Occipital lobe (tissue), 2 donors: ENCODE measurements around the gene VRK3. TPM values are rescaled to one million over a fixed set of nuclear protein-coding genes. Genes with fewer than 3 reads are reported as not detected.
"Not testable (repeated sequence)": the region's sequence is repeated elsewhere in the genome, so short reads cannot be mapped to it uniquely, and the experiment has no call there.

Experiments used
- DNase-seq: peaks from one replicate; lab custom pipeline; 2025; lab: John Stamatoyannopoulos, UW
- total RNA-seq: library from RNA; depleted of rRNA; stranded (reverse); fragments of >200 nt; gene quantifications from one replicate; pipeline ENCODE4 v1.2.3, GENCODE V29; 2014

Gene VRK3, protein sequence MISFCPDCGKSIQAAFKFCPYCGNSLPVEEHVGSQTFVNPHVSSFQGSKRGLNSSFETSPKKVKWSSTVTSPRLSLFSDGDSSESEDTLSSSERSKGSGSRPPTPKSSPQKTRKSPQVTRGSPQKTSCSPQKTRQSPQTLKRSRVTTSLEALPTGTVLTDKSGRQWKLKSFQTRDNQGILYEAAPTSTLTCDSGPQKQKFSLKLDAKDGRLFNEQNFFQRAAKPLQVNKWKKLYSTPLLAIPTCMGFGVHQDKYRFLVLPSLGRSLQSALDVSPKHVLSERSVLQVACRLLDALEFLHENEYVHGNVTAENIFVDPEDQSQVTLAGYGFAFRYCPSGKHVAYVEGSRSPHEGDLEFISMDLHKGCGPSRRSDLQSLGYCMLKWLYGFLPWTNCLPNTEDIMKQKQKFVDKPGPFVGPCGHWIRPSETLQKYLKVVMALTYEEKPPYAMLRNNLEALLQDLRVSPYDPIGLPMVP
- 18.4 TPM for total RNA-seq

DNA sequence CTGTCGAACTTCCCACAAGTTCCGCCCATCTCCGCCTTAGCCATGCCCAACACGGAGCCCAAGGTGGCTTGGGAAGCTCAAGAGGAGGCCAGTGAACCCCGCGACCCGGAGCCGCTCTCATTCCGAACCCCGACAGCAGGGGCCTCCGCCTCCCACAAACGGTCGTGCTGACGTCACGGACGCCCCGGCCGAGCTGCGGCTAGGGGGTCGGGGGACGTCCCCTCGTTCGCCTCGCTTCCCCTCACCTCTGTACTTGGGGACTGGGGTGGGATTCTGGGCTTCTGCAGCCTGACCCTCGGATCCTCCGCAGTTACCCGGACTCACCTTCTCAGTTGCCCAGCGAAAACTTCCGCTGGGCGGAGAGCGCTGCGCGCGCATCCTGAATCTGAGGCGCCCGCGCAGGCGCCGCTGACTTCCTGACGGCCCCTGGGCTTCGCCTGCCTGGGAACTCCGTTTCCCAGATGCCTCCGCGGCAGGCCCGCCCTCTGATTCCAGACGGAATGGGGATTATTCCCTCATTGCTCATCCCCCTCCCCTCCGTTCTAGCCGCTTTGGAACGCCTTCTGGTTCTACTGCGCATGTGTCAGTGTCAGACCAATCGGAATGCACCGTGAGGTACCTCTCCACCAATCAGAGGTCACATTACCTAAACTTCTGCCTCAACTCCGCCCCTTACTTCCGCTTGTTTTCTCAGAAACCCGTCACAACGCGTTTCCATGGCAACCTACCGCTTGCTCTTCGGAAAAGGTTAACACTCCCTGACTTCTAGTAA, at the start of gene VRK3:
VRK3 (minus strand) TSS at position 351 of the 772 bp plus-strand sequence. CDS start 9,210 bp downstream, outside the sequence.
- peak; percentile 98 for DNase-seq

DNA sequence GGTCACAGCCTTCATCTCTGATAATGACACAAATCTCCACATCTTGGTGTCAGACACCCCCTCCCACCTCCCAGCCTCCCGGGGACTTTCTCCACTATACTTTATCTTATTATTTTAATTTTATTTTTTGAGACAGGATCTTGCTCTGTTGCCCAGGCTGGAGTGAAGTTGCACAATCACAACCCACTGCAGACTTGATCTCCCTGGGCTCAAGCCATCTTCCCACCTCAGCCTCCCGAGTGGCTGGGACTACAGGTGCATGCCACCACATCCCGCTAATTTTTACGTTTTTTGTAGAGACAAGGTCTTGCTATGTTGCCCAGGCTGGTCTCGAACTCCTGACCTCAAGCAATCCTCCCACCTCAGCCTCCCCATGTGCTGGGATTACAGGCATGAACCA, 43.2 kb upstream of the VRK3 start:
- not testable (repeated sequence) for DNase-seq

DNA sequence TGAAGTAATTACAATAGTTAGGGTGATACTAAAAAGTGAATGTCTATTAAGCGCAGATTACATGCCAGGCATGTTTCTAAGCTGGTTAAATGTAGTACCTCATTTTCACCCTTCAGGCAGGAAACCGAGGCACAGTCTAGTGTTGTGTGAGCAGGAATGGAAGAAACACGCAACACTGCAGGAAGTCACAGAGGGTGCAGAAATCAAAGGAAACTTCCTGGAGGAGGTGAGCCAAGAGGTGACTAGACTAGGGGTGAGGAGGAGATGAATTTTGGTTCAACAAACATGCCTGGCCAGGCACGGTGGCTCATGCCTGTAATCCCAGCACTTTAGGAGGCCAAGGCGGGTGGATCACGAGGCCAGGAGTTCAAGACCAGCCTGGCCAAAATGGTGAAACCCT, 42.4 kb upstream of the VRK3 start:
- DNase-seq: no peak

DNA sequence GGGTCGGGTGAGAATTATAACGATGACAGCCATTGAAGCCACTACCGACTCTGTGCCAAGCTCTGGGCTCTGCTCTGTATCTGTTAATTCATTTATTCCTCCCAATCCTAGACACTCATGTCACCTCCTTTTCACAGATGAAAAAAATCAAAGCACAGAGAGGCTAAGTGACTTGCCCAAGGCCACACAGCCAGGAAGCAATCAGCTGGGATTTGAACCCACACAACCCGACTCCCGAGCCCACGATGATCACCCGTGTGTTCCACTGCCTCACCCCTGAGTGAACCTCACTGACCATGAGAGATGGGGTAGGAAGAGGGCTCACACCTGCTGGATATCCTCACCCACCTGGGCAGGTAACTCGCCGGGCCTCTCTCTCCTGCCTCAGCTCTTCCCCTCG, 40.8 kb upstream of the VRK3 start:
- DNase-seq: no peak

DNA sequence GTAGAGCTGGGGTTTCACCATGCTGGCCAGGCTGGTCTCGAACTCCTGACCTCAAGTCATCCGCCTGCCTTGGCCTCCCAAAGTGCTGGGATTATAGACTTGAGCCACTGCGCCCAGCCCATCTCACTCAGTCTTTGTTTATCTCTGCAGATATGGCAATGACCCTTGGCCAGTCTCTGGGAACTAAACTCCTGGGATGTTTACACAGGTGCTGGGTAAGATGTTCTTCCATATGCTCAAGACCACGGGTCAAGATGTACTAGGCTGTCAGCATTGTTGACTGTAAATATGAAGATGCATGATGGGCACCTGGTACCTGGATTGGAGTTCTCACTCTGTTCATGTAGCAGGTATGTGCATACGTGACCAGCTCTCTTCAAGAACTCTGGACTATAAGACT, 36.5 kb upstream of the VRK3 start:
- DNase-seq: no peak

DNA sequence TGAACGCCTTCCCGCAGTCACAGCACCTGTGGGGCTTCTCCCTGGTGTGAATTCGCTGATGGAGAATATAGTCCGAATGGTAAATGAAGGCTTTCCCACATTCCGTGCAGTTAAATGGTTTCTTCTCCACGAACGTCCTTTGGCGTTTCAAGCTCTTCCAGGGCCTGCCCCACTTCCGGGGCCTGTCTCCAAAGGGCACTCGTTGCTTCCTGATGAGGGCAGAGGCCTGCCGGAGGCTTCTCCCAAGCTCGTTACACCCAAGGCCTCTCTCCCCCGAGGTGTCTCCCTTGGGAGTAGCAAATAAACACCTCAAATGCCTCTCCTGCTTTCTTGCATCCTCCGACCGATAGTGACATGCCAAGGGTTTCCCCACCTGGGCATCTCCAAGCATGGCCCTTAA, 34.9 kb upstream of the VRK3 start:
- no peak for DNase-seq

DNA sequence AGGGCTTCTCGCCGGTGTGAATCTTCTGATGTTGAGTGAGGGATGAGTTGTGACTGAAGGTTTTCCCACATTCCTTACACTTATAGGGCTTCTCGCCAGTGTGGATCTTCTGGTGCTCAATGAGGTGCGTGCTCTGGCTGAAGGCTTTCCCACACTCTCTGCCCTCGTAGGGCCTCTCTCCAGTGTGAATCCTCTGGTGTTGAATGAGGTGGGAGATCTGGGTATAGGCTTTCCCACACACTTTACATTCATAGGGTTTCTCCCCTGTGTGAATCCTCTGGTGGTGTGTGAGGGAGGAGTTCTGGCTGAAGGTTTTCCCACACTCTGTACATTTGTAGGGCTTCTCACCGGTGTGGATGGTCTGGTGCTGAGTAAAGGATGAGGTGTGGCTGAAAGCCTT, 33.9 kb upstream of the VRK3 start:
- DNase-seq: no peak

DNA sequence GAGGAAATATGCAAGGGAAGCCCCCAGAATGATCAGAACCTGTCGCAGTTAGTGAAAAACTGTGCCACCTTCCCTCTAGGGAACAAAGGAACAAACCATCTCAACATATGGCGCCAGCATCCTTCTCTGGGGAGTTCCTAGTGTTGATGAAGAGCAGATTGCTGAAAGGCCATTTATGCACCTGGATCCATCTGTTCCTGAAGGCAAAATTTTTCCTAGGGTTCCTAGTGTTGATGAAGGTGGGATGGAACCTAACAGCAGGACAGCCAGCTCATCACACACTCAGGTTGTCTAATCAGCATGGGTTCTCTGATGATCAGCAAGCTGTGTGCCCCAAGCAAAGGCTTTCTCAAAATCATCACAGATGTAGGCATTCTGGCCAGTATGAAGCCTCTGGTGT, 33.3 kb upstream of the VRK3 start:
- DNase-seq: no peak

DNA sequence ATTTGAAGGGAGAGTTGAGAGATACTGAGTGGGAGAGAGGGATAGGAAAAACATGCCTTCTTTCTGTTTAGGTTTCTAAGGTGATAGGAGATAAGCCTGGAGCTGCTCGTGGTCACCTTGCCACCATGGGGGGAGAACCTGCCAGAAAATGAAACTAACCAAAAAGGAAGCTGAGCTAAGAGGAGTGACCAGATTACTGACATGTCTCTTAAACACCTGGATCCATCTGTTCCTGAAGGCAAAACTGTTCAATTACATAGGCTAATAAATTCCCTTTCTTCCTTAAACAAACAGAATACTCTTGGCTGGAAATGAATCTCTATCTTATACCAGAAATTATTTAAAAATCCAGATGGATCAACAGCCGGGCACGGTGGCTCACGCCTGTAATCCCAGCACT, 27.9 kb upstream of the VRK3 start:
- DNase-seq: no peak

DNA sequence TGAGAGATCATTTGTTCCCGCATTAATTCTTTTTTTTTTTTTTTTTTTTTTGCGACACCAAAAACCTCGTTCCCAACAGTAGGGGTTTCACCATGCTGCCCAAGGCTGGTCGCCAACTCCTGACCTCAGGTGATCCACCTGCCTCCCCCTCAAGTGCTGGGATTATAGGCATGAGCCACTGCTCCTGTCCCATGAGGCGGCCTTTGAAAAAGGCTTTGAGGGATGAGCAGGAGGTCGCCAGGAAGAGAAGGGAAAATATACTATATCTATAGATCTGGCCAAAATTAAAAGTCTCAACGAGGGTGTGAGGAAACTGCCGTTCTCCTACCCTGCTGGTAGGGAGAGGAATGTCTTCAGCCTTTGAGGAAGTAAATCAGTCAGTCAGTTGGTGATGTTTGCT, 26.8 kb upstream of the VRK3 start:
- no peak for DNase-seq

DNA sequence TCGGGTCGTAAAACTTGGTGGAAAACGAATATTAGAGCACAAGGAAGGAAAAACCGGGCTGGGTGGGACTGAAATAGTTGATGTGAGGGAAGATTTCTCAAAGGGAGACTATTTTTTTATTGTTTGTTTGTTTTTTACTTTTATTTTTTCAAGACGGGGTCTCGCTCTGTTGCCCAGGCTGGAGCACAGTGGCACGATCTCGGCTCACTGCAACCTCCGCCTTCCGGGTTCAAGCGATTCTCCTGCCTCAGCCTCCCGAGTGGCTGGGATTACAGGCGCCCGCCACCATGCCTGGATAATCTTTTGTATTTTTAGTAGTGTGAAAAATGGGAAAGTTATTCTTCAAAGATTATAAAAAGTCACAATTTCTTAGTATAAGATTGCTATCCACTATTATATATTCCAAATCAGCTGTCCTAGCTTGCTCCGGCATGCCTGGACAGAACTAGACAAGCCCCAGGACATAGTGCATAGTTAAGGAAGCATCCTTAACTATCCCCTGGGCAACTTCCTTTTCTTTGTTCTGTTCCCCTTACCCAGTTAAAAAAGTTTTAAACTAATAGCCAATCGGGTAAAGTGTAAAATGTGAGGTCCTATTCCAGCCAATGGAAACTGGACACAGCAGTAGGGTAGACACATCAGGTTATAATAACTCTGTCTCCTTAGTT, 26.2 kb upstream of the VRK3 start:
- DNase-seq: not testable (repeated sequence)

DNA sequence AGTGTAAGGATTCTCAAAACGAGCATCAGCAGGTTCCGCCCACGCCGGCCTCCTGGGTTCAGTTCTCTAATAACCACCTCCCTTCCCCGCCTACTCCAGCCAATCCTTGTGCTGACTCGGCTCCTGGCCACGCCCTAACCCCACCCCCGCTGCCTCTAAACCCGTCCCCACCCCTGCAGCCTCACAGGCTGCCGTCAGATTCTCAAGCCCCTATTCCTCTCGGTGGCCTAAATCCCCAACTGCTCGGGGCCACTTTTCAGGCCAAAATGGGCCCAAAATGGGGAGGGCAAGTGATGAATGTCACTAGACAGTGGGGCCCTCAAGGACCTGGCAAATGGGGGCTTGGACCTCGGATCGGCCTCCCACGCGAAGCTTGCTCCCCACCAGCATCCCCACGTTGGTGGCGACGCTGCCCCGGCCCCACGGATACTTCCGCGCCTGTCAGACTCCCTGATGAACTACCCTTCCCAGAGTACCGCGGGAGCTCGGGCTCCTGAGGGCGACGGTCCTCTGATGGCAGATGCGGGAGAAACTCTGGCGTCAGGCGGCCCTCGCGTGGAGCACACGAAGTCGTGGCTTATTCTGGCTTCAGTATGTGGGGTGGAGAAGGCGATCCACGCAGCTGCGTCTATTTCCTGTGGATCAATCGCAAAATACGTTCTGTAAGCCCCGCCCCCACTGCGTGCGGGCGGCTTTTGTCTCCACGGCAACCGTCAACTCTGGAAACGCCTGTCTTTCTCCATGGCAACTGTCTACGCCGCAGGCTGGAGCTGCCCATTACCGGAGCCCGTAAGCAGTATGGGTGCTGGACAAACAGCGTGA, 25.4 kb upstream of the VRK3 start:
- DNase-seq: peak; percentile 86

DNA sequence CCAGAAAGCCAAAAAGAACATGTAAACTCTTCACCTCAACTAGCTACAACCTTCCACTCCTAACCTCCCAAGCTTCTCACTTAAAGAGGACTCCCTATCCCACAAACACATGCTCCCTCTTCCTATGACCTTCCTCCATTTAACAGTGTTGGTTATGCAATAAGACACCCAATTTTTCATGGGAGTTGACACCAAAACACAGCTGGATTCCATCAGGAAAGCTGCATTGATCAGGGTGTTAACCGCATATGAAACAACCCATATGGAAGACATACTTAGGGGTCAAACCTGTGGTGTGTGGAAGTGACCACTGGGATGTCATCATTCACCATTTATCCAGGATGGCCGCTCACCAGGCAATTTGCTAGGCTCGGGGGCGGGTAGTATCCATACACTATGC, 22.5 kb upstream of the VRK3 start:
- DNase-seq: no peak

DNA sequence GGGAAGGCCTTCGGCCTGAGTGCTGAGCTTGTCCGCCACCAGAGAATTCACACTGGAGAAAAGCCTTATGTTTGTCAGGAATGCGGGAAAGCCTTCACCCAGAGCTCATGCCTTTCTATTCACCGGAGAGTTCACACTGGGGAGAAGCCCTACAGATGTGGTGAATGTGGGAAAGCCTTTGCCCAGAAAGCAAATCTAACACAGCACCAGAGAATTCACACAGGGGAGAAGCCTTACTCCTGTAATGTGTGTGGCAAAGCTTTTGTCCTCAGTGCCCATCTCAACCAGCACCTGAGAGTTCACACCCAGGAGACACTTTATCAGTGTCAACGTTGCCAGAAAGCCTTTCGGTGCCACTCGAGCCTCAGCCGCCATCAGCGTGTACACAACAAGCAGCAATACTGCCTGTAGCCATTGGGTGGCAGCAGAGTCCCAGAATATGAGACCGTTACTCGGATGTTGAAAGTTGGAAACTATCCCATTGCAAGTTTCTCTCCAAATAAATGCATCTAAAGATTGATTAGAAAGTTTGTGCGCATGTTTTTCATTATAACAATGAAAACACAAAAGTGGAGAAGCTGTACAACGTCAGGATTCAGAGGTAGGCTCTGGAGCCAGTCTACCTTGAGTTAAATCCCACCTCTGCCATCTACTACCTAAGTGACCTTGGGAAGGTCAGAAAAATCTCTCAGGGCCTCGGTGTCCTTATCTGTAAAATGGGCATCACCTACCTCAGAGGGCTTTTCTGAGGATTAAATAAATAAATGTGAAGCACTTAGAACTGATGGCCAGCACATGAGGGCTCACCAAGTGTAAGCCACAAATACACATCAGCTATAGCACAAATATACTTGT, 21.7 kb upstream of the VRK3 start:
- peak; percentile 51 for DNase-seq

DNA sequence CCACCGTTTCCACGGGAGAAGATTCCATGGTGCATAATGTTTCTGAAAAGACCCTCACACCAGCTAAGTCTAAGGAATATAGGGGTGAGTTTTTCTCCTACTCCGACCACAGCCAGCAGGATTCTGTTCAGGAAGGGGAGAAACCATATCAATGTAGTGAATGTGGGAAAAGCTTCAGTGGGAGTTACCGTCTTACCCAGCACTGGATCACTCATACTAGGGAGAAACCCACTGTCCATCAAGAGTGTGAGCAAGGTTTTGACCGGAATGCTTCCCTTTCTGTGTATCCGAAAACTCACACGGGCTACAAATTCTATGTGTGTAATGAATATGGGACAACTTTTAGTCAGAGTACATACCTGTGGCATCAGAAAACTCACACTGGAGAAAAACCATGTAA, 19.8 kb upstream of the VRK3 start:
- DNase-seq: no peak

DNA sequence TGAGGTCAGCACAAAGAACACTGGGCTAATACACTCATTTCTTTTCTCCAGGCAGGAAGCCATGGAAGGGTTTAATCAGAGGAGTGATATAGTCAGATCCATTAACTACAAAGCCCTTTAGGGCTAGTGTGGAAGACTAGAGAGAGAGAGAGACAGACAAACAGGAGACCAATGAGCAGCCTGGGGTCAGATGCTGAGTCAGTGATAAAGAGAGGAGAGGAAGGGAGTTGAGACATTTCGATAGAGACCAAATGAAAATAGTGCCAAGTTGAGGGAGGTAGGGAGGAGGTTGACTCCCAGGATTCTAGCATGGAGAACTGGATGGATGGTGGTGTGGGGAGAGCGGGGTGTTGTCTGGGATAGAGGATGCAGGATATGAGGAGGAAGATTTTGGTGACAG, 18.8 kb upstream of the VRK3 start:
- DNase-seq: no peak

DNA sequence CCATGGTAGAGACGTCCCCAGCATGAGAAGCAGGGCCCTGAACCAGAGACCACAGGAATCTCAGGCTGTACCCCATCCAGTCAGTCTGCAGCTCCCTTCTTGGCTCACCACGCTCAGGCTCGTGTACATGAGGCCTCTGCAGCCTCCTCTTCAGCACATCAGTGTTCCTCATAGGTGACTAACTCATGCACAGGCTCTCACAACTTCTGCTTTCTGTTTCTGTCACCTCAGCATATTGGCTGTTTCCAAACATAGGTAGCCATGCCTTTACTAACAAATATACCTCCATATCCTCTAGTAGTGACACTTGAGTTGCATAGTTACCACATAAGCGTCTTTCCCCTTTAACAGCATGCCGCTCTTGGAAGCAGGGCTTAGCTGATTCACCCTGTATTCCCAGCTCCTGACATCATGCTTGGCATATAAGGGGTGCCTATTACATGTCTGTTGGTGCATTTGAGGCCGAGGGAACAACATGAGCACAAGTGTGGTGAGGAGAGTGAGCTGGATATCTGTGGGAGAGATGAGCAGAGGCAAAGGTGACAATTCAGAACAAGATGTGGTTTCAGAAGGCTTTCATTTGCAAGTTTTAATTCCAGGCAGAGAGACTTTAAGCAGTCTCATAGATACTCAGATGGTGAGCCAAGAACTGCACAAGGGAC, 17.3 kb upstream of the VRK3 start:
- no peak for DNase-seq

DNA sequence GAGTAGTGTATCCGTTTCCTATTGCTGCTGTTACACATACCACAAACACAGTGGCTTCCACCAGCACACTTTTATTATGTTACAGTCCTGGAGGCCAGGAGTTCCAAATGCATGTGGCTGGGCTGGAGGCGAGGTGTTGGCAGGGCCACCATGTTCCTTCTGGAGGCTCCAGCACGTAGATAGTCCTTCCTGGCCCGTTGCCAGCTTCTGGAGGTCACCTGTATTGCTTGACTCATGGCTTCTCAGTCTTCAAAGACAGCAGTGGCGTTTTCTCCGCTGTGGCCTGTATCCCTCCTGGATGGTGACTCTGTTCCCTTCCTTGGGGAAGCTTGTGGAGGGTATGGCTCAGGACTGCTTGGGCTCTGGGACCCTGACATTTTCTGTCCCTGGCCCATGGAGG, 15.8 kb upstream of the VRK3 start:
- no peak for DNase-seq

DNA sequence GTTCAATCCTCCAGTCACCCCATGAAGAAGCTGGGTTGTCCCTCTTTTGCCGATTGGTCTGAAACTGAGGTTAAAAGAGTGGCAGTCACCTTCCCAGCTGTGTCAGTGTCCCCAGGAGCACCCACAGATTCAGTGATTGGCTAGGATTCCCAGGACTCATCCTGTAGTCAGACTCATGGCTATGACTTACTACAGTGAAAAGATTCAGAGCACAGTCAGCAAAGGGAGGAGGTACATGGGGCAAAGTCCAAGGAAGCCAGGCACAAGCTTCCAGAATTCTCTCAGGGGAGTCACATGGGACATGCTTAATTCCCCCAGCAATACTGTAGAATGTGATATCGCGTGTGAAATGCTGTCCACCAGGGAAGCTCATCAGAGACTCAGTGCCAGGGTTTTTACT, 14.8 kb upstream of the VRK3 start:
- DNase-seq: no peak

DNA sequence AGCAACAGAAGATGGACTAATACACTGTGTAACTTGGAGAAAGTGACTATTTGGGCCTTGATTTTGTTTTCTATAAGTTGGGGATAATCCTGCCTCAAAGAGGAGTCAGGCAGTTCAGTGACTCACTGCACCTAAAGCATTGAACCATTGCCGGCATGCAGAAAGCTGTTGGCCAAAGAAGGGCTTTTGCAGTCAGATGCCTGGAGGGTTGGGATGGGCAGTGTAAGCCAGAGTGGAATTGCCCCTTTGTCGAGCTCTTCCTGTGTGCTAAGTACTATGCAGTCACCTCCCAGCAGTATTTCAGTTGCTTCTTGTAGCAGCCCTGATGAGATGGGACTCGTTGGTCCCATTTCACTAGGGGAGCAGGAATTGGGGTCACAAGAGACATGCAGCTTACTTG, 11.7 kb upstream of the VRK3 start:
- no peak for DNase-seq
